HG03342 (cell line): ENCODE results near the gene RIMBP3B.
"Not testable (repeated sequence)": the region's sequence is repeated elsewhere in the genome, so short reads cannot be mapped to it uniquely, and the experiment has no call there.

Experiments
- ATAC-seq: cut with Tn5 transposase; IDR thresholded peaks from one replicate; pipeline ENCODE4 v1.9.1; 2021; ENCODE audit warnings: mild to moderate bottlenecking, moderate library complexity; ENCODE audit not compliant: unreplicated experiment

RIMBP3B gene

GRCh38 chr22:21407792-21408191, 24.2 kb downstream of the RIMBP3B start:
- not testable (repeated sequence) for ATAC-seq

- ATAC-seq = not testable (repeated sequence)
Observed at GRCh38 chr22:21416375-21416774, 32.8 kb downstream of the RIMBP3B start.

GRCh38 chr22:21417227-21417746, 33.7 kb downstream of the RIMBP3B start, which contains the start of gene HIC2:
Gene HIC2 (plus strand): TSS chr22:21417371. CDS start chr22:21442832, 25,461 bp downstream.
- ATAC-seq = peak; percentile 71

- peak; percentile 26 for ATAC-seq
Observed at GRCh38 chr22:21417853-21418252, 34.3 kb downstream of the RIMBP3B start.

DNA sequence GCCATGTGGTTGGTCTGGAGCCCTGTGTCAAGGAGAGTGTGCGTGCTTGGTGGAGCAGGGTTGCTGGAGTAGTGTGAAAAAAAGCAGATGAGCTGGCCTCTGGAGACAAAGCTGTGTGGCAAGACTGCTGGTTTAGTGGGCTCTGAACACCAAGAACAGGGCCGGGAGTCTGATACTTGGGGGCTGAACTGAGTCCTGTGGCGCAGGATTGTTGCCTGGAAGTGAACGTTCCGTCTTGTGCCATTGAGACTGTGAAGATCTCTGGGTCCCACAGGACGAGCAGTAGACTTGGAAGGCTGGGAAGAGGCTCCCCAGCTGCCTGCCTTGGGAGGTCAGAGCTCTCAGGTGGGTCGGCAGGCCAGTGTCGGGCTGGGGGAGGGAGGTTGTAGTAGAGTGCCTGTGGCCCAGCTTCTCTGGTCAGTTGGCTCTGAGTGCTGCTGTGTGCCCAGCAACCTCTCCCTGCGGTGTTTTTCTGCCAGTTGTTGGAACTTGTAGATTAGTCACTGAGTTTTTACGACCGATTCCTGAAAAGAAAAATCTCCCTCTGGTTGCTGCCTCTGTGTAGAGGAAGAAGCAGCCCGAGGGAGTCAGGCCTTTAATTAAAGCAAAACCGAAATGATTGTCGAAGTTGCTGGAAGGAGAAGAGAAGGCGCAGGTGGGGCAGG, 35.6 kb downstream of the RIMBP3B start:
- ATAC-seq = not testable (repeated sequence)

GRCh38 chr22:21420180-21420763, 36.7 kb downstream of the RIMBP3B start:
- not testable (repeated sequence) for ATAC-seq

DNA sequence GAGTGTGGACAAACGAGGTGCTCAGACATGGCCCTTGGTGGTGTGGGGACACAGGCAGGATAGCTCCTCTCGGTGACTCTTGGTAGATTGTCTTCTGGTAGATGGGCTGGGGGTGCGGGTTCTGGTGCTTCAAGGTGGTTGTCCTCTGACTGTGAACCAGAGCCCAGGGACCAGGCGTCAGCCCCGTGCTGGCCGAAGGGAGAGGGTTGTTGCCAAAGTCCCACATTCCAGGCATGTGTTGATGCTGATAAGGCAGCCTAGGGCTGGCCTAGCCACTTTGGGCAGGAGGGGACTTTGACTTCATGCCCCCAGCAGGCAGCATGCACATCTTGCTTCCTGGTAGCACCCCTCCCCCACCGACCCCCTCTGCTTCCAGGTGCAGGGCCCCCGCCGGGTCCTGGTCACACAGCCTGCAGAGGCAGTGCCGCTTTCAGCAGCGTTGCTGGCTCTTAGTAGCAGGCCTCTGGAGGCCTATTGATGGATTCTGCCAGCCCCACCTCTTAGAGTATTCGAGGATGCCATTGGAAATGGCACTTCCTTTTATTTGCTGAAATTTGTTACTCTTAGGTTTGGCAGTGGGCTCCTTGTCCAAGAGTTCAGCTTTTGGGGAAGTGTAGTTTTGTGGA, 40.6 kb downstream of the RIMBP3B start:
- not testable (repeated sequence) for ATAC-seq

DNA sequence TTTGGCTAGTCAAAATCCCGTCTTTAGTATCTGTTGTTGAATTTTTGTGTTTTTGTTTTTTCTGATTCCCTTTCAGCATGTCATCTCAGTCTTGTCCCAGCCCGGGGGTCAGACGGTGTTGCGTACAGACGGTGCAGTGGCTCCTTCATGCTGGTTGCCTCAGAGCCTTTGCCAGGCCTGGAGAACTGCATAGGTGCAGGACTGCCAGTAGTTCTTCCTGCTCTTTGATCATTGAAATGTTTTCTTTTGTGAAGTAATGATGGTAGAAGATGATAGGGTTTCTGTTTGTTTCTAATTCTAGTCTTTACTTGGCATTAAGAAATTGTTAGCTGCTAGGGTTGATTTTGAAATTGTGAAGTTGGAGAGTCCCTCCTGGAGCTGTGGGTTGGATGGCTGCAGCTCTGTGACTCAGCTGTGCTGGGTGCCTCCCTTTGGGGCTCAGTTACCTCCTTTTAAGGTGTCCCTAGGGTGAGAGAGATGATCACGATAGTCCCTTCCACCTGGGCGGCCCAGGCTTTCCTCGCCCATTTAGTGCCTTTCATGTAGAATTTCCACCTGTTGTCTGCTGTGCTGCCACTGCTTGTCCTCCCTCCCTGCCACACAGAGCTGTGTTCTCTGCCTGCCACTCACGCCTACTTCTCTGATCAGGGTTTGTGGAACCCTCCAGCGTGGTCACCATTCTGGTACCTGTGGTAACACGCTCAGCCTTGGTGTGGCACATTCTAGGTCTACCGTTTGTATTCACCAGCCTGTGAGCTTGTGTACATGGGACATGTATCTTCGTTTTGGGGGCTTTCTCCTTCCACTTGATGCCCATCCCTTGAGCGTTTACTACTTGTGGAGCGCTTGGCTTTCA, 51.1 kb downstream of the RIMBP3B start:
- ATAC-seq = not testable (repeated sequence)

GRCh38 chr22:21435998-21436810, 52.7 kb downstream of the RIMBP3B start:
- ATAC-seq = not testable (repeated sequence)

DNA sequence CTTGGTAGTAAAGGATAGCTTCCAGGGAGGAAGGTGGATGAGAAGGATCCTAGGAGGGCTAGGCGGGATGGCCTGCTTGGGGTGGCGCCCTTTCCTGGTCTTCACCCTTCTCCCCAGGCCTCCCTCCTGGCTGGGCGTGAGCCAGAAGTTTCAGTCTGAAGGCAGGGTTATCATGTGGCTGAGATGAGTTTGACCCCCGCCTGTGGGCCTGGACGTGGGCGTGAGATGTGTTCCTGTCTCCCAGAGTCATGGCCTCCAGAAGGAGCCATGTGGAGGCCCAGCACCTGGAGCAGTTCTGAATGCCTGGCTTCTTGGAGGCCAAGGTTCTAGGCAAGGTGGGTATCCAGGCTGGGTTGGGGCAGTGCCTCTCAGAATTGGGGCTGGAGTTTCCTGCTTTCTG, 54.5 kb downstream of the RIMBP3B start:
- ATAC-seq = not testable (repeated sequence)
